C4-2B (cell line): Measurements from ENCODE around the gene SBK2.

Experiments used
- H3K27ac ChIP-seq: fragments of 450-650 bp; 2 replicates; pipeline ENCODE4 v1.5.1; 2017
- CTCF ChIP-seq: fragments of 450-650 bp; conservative IDR thresholded peaks from 2 replicates; pipeline ENCODE4 v1.5.1; 2017; ENCODE audit warnings: mild to moderate bottlenecking
- ZFX ChIP-seq: fragments of 450-650 bp; IDR thresholded peaks from 2 replicates; pipeline ENCODE4 v1.6.1; 2017

SBK2 gene

GRCh38 chr19:55493052-55493644 lies 43.8 kb downstream of the SBK2 start:
- TF ChIP-seq CTCF (no peak), ZFX (no peak)
- no peak overlapping the region for H3K27ac ChIP-seq

- H3K27ac ChIP-seq = no peak overlapping the region
- TF ChIP-seq ZFX = no peak
- TF ChIP-seq CTCF = no peak
Measured at GRCh38 chr19:55492362-55492944, 44.5 kb downstream of the SBK2 start.

GRCh38 chr19:55491546-55492360 lies 45.2 kb downstream of the SBK2 start:
- H3K27ac ChIP-seq = no peak overlapping the region
- TF ChIP-seq ZFX = no peak

GRCh38 chr19:55490478-55491432 lies 46.2 kb downstream of the SBK2 start:
- TF ChIP-seq CTCF (no peak), ZFX (no peak)
- no peak overlapping the region for H3K27ac ChIP-seq

- TF ChIP-seq ZFX (no peak), CTCF (no peak)
- no peak overlapping the region for H3K27ac ChIP-seq
Measured at GRCh38 chr19:55489711-55490477, 47.0 kb downstream of the SBK2 start.

GRCh38 chr19:55488986-55489710 lies 47.8 kb downstream of the SBK2 start:
- TF ChIP-seq CTCF (no peak), ZFX (no peak)
- H3K27ac ChIP-seq = no peak overlapping the region
